ENCODE results near the gene CACNB2.
"Not testable (repeated sequence)": the region's sequence is repeated elsewhere in the genome, so short reads cannot be mapped to it uniquely, and the experiment has no call there.

Gene CACNB2

GRCh38 chr10:18437486-18437885, 297.3 kb downstream of the CACNB2 start:
- H3K27me3 ChIP-seq (ENCODE audit: insufficient read depth, poor library complexity, severe bottlenecking): no peaks in the 10 kb centered on the region
- H3K4me3 ChIP-seq (replicated peaks; ENCODE audit: insufficient read depth, low read length): no peak overlapping the region
- no peak overlapping the region for H3K27ac ChIP-seq (replicated peaks)
- DNase-seq (ENCODE audit: low read depth in 1 of 2, low spot score in 1 of 2): no peak
- TF ChIP-seq REST (IDR thresholded peaks at IDR 0.05; ENCODE audit: insufficient replicate concordance, low read depth) (no peak), GABPA (IDR thresholded peaks at IDR 0.05; ENCODE audit: low read depth) (no peak), POLR2AphosphoS5 (IDR thresholded peaks at IDR 0.05; ENCODE audit: low read depth) (no peak), SPI1 (IDR thresholded peaks at IDR 0.05; ENCODE audit: borderline replicate concordance, low read depth) (no peak), CTCF (IDR thresholded peaks at IDR 0.05; ENCODE audit: insufficient read depth, low read length) (no peak)

- no peak for TF ChIP-seq CTCF (IDR thresholded peaks at IDR 0.05; ENCODE audit: insufficient read depth, low read length)
- TF ChIP-seq POLR2AphosphoS5 (IDR thresholded peaks at IDR 0.05; ENCODE audit: low read depth): no peak
- no peak for TF ChIP-seq SPI1 (IDR thresholded peaks at IDR 0.05; ENCODE audit: borderline replicate concordance, low read depth)
- no peak for TF ChIP-seq REST (IDR thresholded peaks at IDR 0.05; ENCODE audit: insufficient replicate concordance, low read depth)
- TF ChIP-seq GABPA (IDR thresholded peaks at IDR 0.05; ENCODE audit: low read depth): no peak
- Histone ChIP-seq H3K27ac (replicated peaks) (no peak overlapping the region), H3K27me3 (ENCODE audit: insufficient read depth, poor library complexity, severe bottlenecking) (no peaks in the 10 kb centered on the region), H3K4me3 (replicated peaks; ENCODE audit: insufficient read depth, low read length) (no peak overlapping the region)
- DNase-seq (ENCODE audit: low read depth in 1 of 2, low spot score in 1 of 2): no peak
Measured at GRCh38 chr10:18438361-18439126, 298.3 kb downstream of the CACNB2 start.

GRCh38 chr10:18439601-18440000, 299.4 kb downstream of the CACNB2 start:
- DNase-seq (ENCODE audit: low read depth in 1 of 2, low spot score in 1 of 2): no peak
- TF ChIP-seq REST (IDR thresholded peaks at IDR 0.05; ENCODE audit: insufficient replicate concordance, low read depth): no peak

GRCh38 chr10:18445635-18446034, 305.4 kb downstream of the CACNB2 start:
- not testable (repeated sequence) for H3K27ac ChIP-seq (replicated peaks); DNase-seq (ENCODE audit: low read depth in 1 of 2, low spot score in 1 of 2); H3K4me3 ChIP-seq (replicated peaks; ENCODE audit: insufficient read depth, low read length); H3K27me3 ChIP-seq (ENCODE audit: insufficient read depth, poor library complexity, severe bottlenecking)

More at GRCh38 chr10:18439601-18440000, 299.4 kb downstream of the CACNB2 start:
- Histone ChIP-seq H3K27me3 (ENCODE audit: insufficient read depth, poor library complexity, severe bottlenecking) (no peaks in the 10 kb centered on the region), H3K27ac (replicated peaks) (no peak overlapping the region), H3K4me3 (replicated peaks; ENCODE audit: insufficient read depth, low read length) (no peak overlapping the region)

Measured in HL-60 (cell line).